ENCODE results near the gene AP3D1. TPM values are rescaled to one million over a fixed set of nuclear protein-coding genes. Genes with fewer than 3 reads are reported as not detected.

AP3D1 gene
- total and polyA plus RNA-seq, 9 of the 15 experiments (the other 6 are each of a cell fraction or from before 2014, with no cell fraction given), result 1.2 to 86.1 (median 35.9) TPM

DNA sequence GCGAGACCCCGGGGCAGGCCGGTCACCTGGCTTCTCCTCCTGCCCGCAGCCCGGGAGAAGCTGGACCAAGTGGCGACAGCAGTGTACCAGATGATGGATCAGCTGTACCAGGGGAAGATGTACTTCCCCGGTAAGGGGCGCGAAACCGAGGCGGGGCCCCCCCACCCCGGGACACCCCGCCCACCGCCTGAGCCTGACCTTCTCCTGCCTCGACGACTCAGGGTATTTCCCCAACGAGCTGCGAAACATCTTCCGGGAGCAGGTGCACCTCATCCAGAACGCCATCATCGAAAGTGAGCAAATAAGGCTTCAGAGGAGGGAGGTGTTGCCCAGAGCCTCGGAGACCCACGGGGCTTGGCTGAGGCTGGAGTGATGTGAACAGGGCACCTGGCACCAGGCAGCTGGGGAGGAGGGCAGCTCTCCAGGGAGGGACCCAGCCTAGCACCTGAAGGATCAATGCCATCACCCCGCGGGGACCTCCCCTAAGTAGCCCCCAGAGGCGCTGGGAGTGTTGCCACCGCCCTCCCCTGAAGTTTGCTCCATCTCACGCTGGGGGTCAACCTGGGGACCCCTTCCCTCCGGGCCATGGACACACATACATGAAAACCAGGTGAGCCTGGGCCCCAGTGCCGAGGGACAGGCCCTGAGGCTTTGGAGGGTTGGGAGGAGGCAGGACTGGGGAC, 54.0 kb downstream of the AP3D1 start:
- peak overlapping the region; percentile 91 for H3K4me2 ChIP-seq (ENCODE audit: insufficient read depth, low read length)
- no TSS peak for BruUV-seq (replicated peaks)
- ATAC-seq (no peak), DNase-seq (ENCODE audit: extremely low read depth in 1 of 4, low spot score in 3 of 4) (peak in 1 of 4 experiments; percentile 12), FAIRE-seq (no peak)
- intact Hi-C loops (cut with micrococcal nuclease) (no loop called here), in situ Hi-C loops (cut with MboI) (no loop called here)
- H4K20me1 ChIP-seq (replicated peaks; ENCODE audit: control insufficient read depth, insufficient read depth, low read length), result no peaks in the 10 kb centered on the region
- H3K9ac ChIP-seq (ENCODE audit: insufficient read depth in 1 of 2, low read depth in 2 of 2, low read length in 2 of 2), result peak overlapping the region; percentile 18 to 93; a peak in 3 of 4 replicates
- no peaks in the 10 kb centered on the region for H3K9me1 ChIP-seq (ENCODE audit: control insufficient read depth, insufficient read depth, low read length)
- peaks cover 5 to 66% of the 10 kb centered on the region in 2 experiments; a peak in 4 of 5 replicates for H3K4me1 ChIP-seq (replicated peaks in 1 of 2; ENCODE audit: control insufficient read depth in 2 of 2, insufficient read depth in 2 of 2, low read length in 2 of 2)
- CTCF ChIA-PET (ENCODE audit: low intra/inter-chr PET ratio), result interaction anchor here (0.7 kb wide), 1 partner anchor 540 kb away, joined by 7 read pairs; no protein-coding TSS in a partner anchor
- WGBS (ENCODE audit: insufficient coverage, low coverage, missing lambda C conversion rate), result 17% methylated on average over 23 of the region's 30 CpGs
- H3K9me3 ChIP-seq (replicated peaks; ENCODE audit: control insufficient read depth, insufficient read depth, low read depth, low read length), result no peaks in the 10 kb centered on the region
- H2AFZ ChIP-seq (ENCODE audit: low read depth, low read length), result peak overlapping the region; percentile 91
- H3K27me3 ChIP-seq (ENCODE audit: control insufficient read depth in 2 of 2, insufficient read depth in 2 of 2, low read length in 2 of 2), result no peaks in the 10 kb centered on the region
- H3K36me3 ChIP-seq (ENCODE audit: control insufficient read depth, insufficient read depth, low read length), result peaks cover 34% of the 10 kb centered on the region; the same call in 2 of the 3 replicates
- H3K27ac ChIP-seq (ENCODE audit: extremely low read depth, low read depth, low read length), result 0 out of 3 replicates have a peak overlapping the region, but pooled peaks have one; percentile 17
- H3K79me2 ChIP-seq (ENCODE audit: control insufficient read depth, insufficient read depth, low read length), result peaks cover 25% of the 10 kb centered on the region
- 0 out of 2 replicates have a peak, but pooled peaks have one; percentile 7 for TF ChIP-seq NKRF (IDR thresholded peaks at IDR 0.05; ENCODE audit: borderline replicate concordance)
- TF ChIP-seq ZNF253 (CRISPR knock-in tag; conservative IDR thresholded peaks at IDR 0.05), result no peak
- TF ChIP-seq, protein P1, sequence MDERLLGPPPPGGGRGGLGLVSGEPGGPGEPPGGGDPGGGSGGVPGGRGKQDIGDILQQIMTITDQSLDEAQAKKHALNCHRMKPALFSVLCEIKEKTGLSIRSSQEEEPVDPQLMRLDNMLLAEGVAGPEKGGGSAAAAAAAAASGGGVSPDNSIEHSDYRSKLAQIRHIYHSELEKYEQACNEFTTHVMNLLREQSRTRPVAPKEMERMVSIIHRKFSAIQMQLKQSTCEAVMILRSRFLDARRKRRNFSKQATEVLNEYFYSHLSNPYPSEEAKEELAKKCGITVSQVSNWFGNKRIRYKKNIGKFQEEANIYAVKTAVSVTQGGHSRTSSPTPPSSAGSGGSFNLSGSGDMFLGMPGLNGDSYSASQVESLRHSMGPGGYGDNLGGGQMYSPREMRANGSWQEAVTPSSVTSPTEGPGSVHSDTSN (CRISPR knock-in tag; IDR thresholded peaks at IDR 0.05; ENCODE audit: low read depth), result no peak
- TF ChIP-seq, protein P1 (tag; conservative IDR thresholded peaks at IDR 0.05; ENCODE audit: low read depth), result no peak
- TF ChIP-seq, protein P2, sequence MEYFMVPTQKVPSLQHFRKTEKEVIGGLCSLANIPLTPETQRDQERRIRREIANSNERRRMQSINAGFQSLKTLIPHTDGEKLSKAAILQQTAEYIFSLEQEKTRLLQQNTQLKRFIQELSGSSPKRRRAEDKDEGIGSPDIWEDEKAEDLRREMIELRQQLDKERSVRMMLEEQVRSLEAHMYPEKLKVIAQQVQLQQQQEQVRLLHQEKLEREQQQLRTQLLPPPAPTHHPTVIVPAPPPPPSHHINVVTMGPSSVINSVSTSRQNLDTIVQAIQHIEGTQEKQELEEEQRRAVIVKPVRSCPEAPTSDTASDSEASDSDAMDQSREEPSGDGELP (CRISPR knock-in tag; IDR thresholded peaks at IDR 0.05; ENCODE audit: borderline replicate concordance), result peak; percentile 8; the same call in 1 of the 2 replicates
- H3K4me3 ChIP-seq, result peak overlapping the region; percentile 47
- POLR2A ChIA-PET, result interaction anchor here (0.6 kb wide), 2 partner anchors 13 to 14 kb away, joined by 3 read pairs; no protein-coding TSS in a partner anchor
